Lower leg skin (tissue), 3 donors: Measurements from ENCODE around the gene ASB8.

Experiments used
- POLR2A ChIP-seq, 2 donors: fragments of 450-650 bp; IDR thresholded peaks; one replicate each; pipeline ENCODE4 v1.6.1; 2016 to 2017; ENCODE audit warnings: antibody characterized with exemption in 2 of 2, mild to moderate bottlenecking in 1 of 2, moderate library complexity in 1 of 2
- TF ChIP-seq, protein P1 (sequence below), 3 donors: fragments of 450-650 bp; IDR thresholded peaks; one replicate each; pipeline ENCODE4 v1.5.1; 2016; ENCODE audit warnings: antibody characterized with exemption in 3 of 3, mild to moderate bottlenecking in 3 of 3, moderate library complexity in 2 of 3

DNA sequence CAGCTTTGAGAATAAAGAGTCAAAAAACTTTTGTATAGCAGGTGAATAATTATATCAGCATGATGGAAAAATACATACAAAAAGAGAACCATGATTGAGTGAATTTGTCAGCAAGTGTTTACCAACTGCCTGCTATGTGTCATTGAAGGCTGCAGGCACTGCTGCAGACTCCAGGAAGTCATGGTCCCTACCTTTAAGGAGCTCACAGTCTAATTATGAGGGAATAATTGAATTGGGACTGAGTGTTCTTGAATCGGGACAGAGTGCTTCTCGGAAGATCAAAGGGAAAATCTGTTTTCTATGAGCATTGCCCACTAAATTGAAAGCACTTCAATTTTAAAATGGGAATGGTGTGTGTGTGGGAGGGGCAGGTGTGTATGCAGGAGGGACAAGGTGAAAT lies 36.3 kb upstream of the ASB8 start:
- TF ChIP-seq, protein P1, sequence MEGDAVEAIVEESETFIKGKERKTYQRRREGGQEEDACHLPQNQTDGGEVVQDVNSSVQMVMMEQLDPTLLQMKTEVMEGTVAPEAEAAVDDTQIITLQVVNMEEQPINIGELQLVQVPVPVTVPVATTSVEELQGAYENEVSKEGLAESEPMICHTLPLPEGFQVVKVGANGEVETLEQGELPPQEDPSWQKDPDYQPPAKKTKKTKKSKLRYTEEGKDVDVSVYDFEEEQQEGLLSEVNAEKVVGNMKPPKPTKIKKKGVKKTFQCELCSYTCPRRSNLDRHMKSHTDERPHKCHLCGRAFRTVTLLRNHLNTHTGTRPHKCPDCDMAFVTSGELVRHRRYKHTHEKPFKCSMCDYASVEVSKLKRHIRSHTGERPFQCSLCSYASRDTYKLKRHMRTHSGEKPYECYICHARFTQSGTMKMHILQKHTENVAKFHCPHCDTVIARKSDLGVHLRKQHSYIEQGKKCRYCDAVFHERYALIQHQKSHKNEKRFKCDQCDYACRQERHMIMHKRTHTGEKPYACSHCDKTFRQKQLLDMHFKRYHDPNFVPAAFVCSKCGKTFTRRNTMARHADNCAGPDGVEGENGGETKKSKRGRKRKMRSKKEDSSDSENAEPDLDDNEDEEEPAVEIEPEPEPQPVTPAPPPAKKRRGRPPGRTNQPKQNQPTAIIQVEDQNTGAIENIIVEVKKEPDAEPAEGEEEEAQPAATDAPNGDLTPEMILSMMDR (IDR thresholded peaks at IDR 0.05): no peak
- TF ChIP-seq POLR2A (IDR thresholded peaks at IDR 0.05): no peak
